SH-SY5Y (cell line): ENCODE data around the gene TMPO.

Source experiments
- GATA2 ChIP-seq: IDR thresholded peaks from 2 replicates; pipeline ENCODE4 v1.6.1; 2011; ENCODE audit warnings: mild to moderate bottlenecking, low read depth, low read length
- GATA3 ChIP-seq: IDR thresholded peaks from 2 replicates; pipeline ENCODE4 v1.6.1; 2011; ENCODE audit warnings: low read depth, mild to moderate bottlenecking, low read length, moderate library complexity

GRCh38 chr12:98492580-98493140, 22.7 kb upstream of the TMPO start:
- TF ChIP-seq GATA2 (no peak), GATA3 (no peak)
